Breast epithelium (tissue), 4 donors: Measurements from ENCODE around the gene PDZD4. TPM values are rescaled to one million over a fixed set of nuclear protein-coding genes. Genes with fewer than 3 reads are reported as not detected.

Experiments
- DNase-seq, 2 donors: peaks; one replicate each; pipeline ENCODE4 v3.0.0-alpha.2; 2019; ENCODE audit warnings: low spot score in 2 of 2
- H3K27ac ChIP-seq, 2 donors: fragments of 200-600 bp; sonication (generic) in 1 of 2; one replicate each; pipeline ENCODE4 v1.5.1; 2016 to 2019; ENCODE audit warnings: mild to moderate bottlenecking in 1 of 2
- H3K27me3 ChIP-seq, 2 donors: fragments of 200-600 bp; sonication (generic) in 1 of 2; one replicate each; pipeline versions ENCODE4 v1.5.1 to v1.6.0; 2017 to 2019; ENCODE audit warnings: control low read depth in 1 of 2, mild to moderate bottlenecking in 1 of 2
- H3K36me3 ChIP-seq: fragments of 200-600 bp; one replicate; pipeline ENCODE4 v1.5.1; 2019
- H3K4me1 ChIP-seq, 2 donors: fragments of 200-600 bp; sonication (generic); one replicate each; pipeline ENCODE4 v1.5.1; 2016 to 2019; ENCODE audit warnings: control low read depth in 1 of 2
- H3K4me3 ChIP-seq, 3 donors: fragments of 200-600 bp; sonication (generic); 1 replicate in 2 of 3; 2 replicates in 1 of 3; pipeline ENCODE4 v1.5.1; 2016 to 2019; ENCODE audit warnings: mild to moderate bottlenecking in 3 of 3, moderate library complexity in 2 of 3
- H3K9me3 ChIP-seq, 2 donors: fragments of 200-600 bp; sonication (generic) in 1 of 2; one replicate each; pipeline ENCODE4 v1.5.1; 2016 to 2019; ENCODE audit warnings: control low read depth in 1 of 2
- CTCF ChIP-seq, 3 donors: fragments of 450-650 bp; IDR thresholded peaks; one replicate each; pipeline ENCODE4 v1.5.1; 2016 to 2017; ENCODE audit warnings: antibody characterized with exemption in 3 of 3, mild to moderate bottlenecking in 3 of 3, moderate library complexity in 3 of 3
- POLR2A ChIP-seq: fragments of 450-650 bp; IDR thresholded peaks from one replicate; pipeline ENCODE4 v1.6.1; 2016; ENCODE audit warnings: antibody characterized with exemption, mild to moderate bottlenecking, moderate library complexity
- POLR2AphosphoS5 ChIP-seq, 3 donors: sonication (generic); formaldehyde crosslinking; IDR thresholded peaks; one replicate each; pipeline ENCODE4 v1.6.1; 2017; ENCODE audit warnings: antibody characterized with exemption in 3 of 3
- intact Hi-C: fragments of 100-400 bp; cut with DNase I; formaldehyde crosslinking; loops from one replicate; pipeline ENCODE4 v1.15.1; 2023; ENCODE audit warnings: low total_unique reads
- total RNA-seq, 3 donors: library from RNA; depleted of rRNA; stranded (reverse); fragments of >200 nt; gene quantifications; one replicate each; pipeline ENCODE4 v1.1.0, GENCODE V29; 2016

PDZD4 gene
- total RNA-seq, 3 donors from 2014 or later, result 0.80 to 5.6 (median 2.9) TPM

GRCh38 chrX:153797415-153798015, 32.8 kb downstream of the PDZD4 start:
- no peak overlapping the region for H3K27ac ChIP-seq
- no peaks in the 10 kb centered on the region for H3K36me3 ChIP-seq
- intact Hi-C loops, result loop anchor here (10.0 kb wide), 1 partner anchor 157 kb away; no protein-coding TSS in a partner anchor
- peaks cover 0 to 28% of the 10 kb centered on the region in 2 donors for H3K27me3 ChIP-seq
- TF ChIP-seq CTCF (IDR thresholded peaks at IDR 0.05) (no peak), POLR2AphosphoS5 (IDR thresholded peaks at IDR 0.05) (no peak), POLR2A (no peak)
- H3K4me1 ChIP-seq, result no peaks in the 10 kb centered on the region
- no peak for DNase-seq
- no peak overlapping the region for H3K4me3 ChIP-seq
- H3K9me3 ChIP-seq, result peaks cover 11 to 13% of the 10 kb centered on the region in 2 donors

- H3K9me3 ChIP-seq, result peaks cover 11 to 13% of the 10 kb centered on the region in 2 donors
- intact Hi-C loops, result loop anchor here (10.0 kb wide), 1 partner anchor 160 kb away; no protein-coding TSS in a partner anchor
- H3K27ac ChIP-seq, result peak overlapping the region; percentile 89 to 97
- no peaks in the 10 kb centered on the region for H3K4me1 ChIP-seq
- peak overlapping the region; percentile 56 to 83 (median 65) for H3K4me3 ChIP-seq
- H3K27me3 ChIP-seq, result peaks cover 0 to 35% of the 10 kb centered on the region in 2 donors
- no peaks in the 10 kb centered on the region for H3K36me3 ChIP-seq
- no peak for TF ChIP-seq POLR2A
- TF ChIP-seq CTCF (IDR thresholded peaks at IDR 0.05), result no peak
- TF ChIP-seq POLR2AphosphoS5 (IDR thresholded peaks at IDR 0.05), result no peak
- no peak for DNase-seq
Measured at GRCh38 chrX:153794897-153795816, 35.2 kb downstream of the PDZD4 start.

- no peak for TF ChIP-seq CTCF (IDR thresholded peaks at IDR 0.05)
- TF ChIP-seq POLR2AphosphoS5 (IDR thresholded peaks at IDR 0.05), result peak; percentile 46 to 77 (median 75)
- no peak for TF ChIP-seq POLR2A
- H3K9me3 ChIP-seq, result peaks cover 11 to 13% of the 10 kb centered on the region in 2 donors
- H3K27me3 ChIP-seq, result peaks cover 0 to 37% of the 10 kb centered on the region in 2 donors
- intact Hi-C loops, result loop anchor here (10.0 kb wide), 1 partner anchor 161 kb away; no protein-coding TSS in a partner anchor
- peak within 1 kb of the TSS; percentile 89 to 97 for H3K27ac ChIP-seq
- H3K36me3 ChIP-seq, result no peaks in the 10 kb centered on the region
- peak; percentile 89 to 90 for DNase-seq
- H3K4me3 ChIP-seq, result peak within 1 kb of the TSS; percentile 56 to 83 (median 65)
- H3K4me1 ChIP-seq, result no peaks in the 10 kb centered on the region
Measured at GRCh38 chrX:153794018-153794896, 36.1 kb downstream of the PDZD4 start, which contains the start of the genes IDH3G and SSR4. IDH3G (minus strand) TSS chrX:153794375; CDS start chrX:153794326, 49 bp downstream. SSR4 (plus strand) TSS chrX:153794668; CDS start chrX:153794688, 20 bp downstream.

GRCh38 chrX:153793291-153793690, 37.1 kb downstream of the PDZD4 start:
- TF ChIP-seq POLR2A (no peak), CTCF (IDR thresholded peaks at IDR 0.05) (no peak), POLR2AphosphoS5 (IDR thresholded peaks at IDR 0.05) (no peak)
- Histone ChIP-seq H3K27me3 (peaks cover 0 to 34% of the 10 kb centered on the region in 2 donors), H3K36me3 (no peaks in the 10 kb centered on the region), H3K27ac (peak overlapping the region; percentile 89 to 97), H3K4me1 (no peaks in the 10 kb centered on the region), H3K4me3 (peak overlapping the region; percentile 56 to 83 (median 65)), H3K9me3 (peaks cover 11 to 13% of the 10 kb centered on the region in 2 donors)
- intact Hi-C loops, result loop anchor here (10.0 kb wide), 1 partner anchor 162 kb away; no protein-coding TSS in a partner anchor
- DNase-seq, result no peak
